Activated T-cell treated with anti-CD3 and anti-CD28 coated beads, Interleukin-2, amount 50 U/mL, for 48 hours (primary cell): ENCODE measurements around the gene MOB3C.

ENCODE experiments used
- DNase-seq, 2 experiments: peaks; one replicate each; pipeline ENCODE4 v3.0.0-alpha.2; 2020

The MOB3C gene

GRCh38 chr1:46637444-46638083, 21.0 kb upstream of the MOB3C start:
- DNase-seq = no peak

GRCh38 chr1:46635205-46635604, 18.6 kb upstream of the MOB3C start:
- no peak for DNase-seq

GRCh38 chr1:46630719-46631118, 14.1 kb upstream of the MOB3C start:
- no peak for DNase-seq

GRCh38 chr1:46623743-46624644, 7.4 kb upstream of the MOB3C start:
- no peak for DNase-seq

GRCh38 chr1:46622344-46622743, 5.7 kb upstream of the MOB3C start:
- no peak for DNase-seq

GRCh38 chr1:46621930-46622329, 5.3 kb upstream of the MOB3C start:
- DNase-seq = no peak

GRCh38 chr1:46619656-46620258, 3.1 kb upstream of the MOB3C start:
- DNase-seq = no peak

- DNase-seq = no peak
Observed at GRCh38 chr1:46618754-46619415, 2.3 kb upstream of the MOB3C start.

GRCh38 chr1:46617833-46618232, 1.2 kb upstream of the MOB3C start:
- no peak for DNase-seq

GRCh38 chr1:46617108-46617800, 643 bp upstream of the MOB3C start:
- DNase-seq = no peak

GRCh38 chr1:46615735-46616134, 876 bp downstream of the MOB3C start:
- peak; percentile 48 to 51 for DNase-seq

- DNase-seq = no peak
Observed at GRCh38 chr1:46615088-46615487, 1.5 kb downstream of the MOB3C start.

- no peak for DNase-seq
Observed at GRCh38 chr1:46614604-46614984, 2.0 kb downstream of the MOB3C start.

- DNase-seq = peak in 1 of 2 experiments; percentile 42
Observed at GRCh38 chr1:46613661-46614603, 2.7 kb downstream of the MOB3C start.

GRCh38 chr1:46612937-46613660, 3.5 kb downstream of the MOB3C start:
- DNase-seq = no peak

- DNase-seq = no peak
Observed at GRCh38 chr1:46611691-46612221, 4.9 kb downstream of the MOB3C start.

- no peak for DNase-seq
Observed at GRCh38 chr1:46607345-46608130, 9.1 kb downstream of the MOB3C start.

GRCh38 chr1:46606255-46606965, 10.2 kb downstream of the MOB3C start:
- no peak for DNase-seq

GRCh38 chr1:46605232-46605631, 11.4 kb downstream of the MOB3C start:
- no peak for DNase-seq
